Measurements from ENCODE around the gene KBTBD8. TPM values are rescaled to one million over a fixed set of nuclear protein-coding genes. Genes with fewer than 3 reads are reported as not detected.

The KBTBD8 gene
- total RNA-seq, 4 donors from 2014 or later = 1.5 to 3.3 TPM; not detected in 2

- no peaks in the 10 kb centered on the region for H3K9me3 ChIP-seq
- intact Hi-C loops (cut with DNase I; ENCODE audit: low total_unique reads) (no loop called here), in situ Hi-C loops (cut with MboI; ENCODE audit: low pct_ligation_motif_present in 1 of 4, low pct_unique_long_range_greater_than_20kb in 1 of 4, low sequenced_read_pairs in 3 of 4) (no loop called here)
- WGBS, 2 donors (ENCODE audit: low coverage in 1 of 2) = 90 to 91% methylated on average over 2 of the region's 2 CpGs
- H3K27ac ChIP-seq = no peak overlapping the region
- H3K36me3 ChIP-seq = no peaks in the 10 kb centered on the region
- H3K4me1 ChIP-seq = peaks cover 0 to 6% (median 0%) of the 10 kb centered on the region in 4 donors
- H3K4me3 ChIP-seq = no peak overlapping the region
- no peaks in the 10 kb centered on the region for H3K27me3 ChIP-seq
- DNase-seq = no peak
- TF ChIP-seq EP300 (IDR thresholded peaks at IDR 0.05; ENCODE audit: low read depth) = no peak
- no peak for TF ChIP-seq POLR2A (IDR thresholded peaks at IDR 0.05)
- TF ChIP-seq CTCF (IDR thresholded peaks at IDR 0.05) = no peak
- TF ChIP-seq POLR2AphosphoS5 (IDR thresholded peaks at IDR 0.05) = no peak
Measured at GRCh38 chr3:67008388-67008787, 10.3 kb downstream of the KBTBD8 start.

- Histone ChIP-seq H3K4me1 (peaks cover 0 to 6% (median 0%) of the 10 kb centered on the region in 4 donors), H3K36me3 (no peaks in the 10 kb centered on the region), H3K27me3 (no peaks in the 10 kb centered on the region), H3K9me3 (no peaks in the 10 kb centered on the region), H3K4me3 (no peak overlapping the region), H3K27ac (no peak overlapping the region)
- in situ Hi-C loops (cut with MboI; ENCODE audit: low pct_ligation_motif_present in 1 of 4, low pct_unique_long_range_greater_than_20kb in 1 of 4, low sequenced_read_pairs in 3 of 4) = no loop called here
- 77 to 90% methylated on average over 2 to 3 of the region's 3 CpGs for WGBS, 2 donors (ENCODE audit: low coverage in 1 of 2)
- TF ChIP-seq POLR2AphosphoS5 (IDR thresholded peaks at IDR 0.05) = no peak
- TF ChIP-seq CTCF (IDR thresholded peaks at IDR 0.05) = no peak
- intact Hi-C loops (cut with DNase I; ENCODE audit: low total_unique reads) = no loop called here
- DNase-seq = no peak
Measured at GRCh38 chr3:67009716-67010115, 11.6 kb downstream of the KBTBD8 start.

GRCh38 chr3:67011414-67012131 is 13.5 kb downstream of the KBTBD8 start:
- WGBS, 2 donors (ENCODE audit: low coverage in 1 of 2) = 97 to 98% methylated on average over 5 to 6 of the region's 6 CpGs
- no peak for DNase-seq
- Histone ChIP-seq H3K4me3 (no peak overlapping the region), H3K9me3 (no peaks in the 10 kb centered on the region), H3K27ac (no peak overlapping the region), H3K4me1 (peaks cover 0 to 1% (median 0%) of the 10 kb centered on the region in 4 donors), H3K27me3 (no peaks in the 10 kb centered on the region), H3K36me3 (no peaks in the 10 kb centered on the region)
- TF ChIP-seq POLR2A (IDR thresholded peaks at IDR 0.05) = no peak
- no peak for TF ChIP-seq EP300 (IDR thresholded peaks at IDR 0.05; ENCODE audit: low read depth)
- no peak for TF ChIP-seq CTCF (IDR thresholded peaks at IDR 0.05)
- no peak for TF ChIP-seq POLR2AphosphoS5 (IDR thresholded peaks at IDR 0.05)
- intact Hi-C loops (cut with DNase I; ENCODE audit: low total_unique reads) (no loop called here), in situ Hi-C loops (cut with MboI; ENCODE audit: low pct_ligation_motif_present in 1 of 4, low pct_unique_long_range_greater_than_20kb in 1 of 4, low sequenced_read_pairs in 3 of 4) (no loop called here)

DNA sequence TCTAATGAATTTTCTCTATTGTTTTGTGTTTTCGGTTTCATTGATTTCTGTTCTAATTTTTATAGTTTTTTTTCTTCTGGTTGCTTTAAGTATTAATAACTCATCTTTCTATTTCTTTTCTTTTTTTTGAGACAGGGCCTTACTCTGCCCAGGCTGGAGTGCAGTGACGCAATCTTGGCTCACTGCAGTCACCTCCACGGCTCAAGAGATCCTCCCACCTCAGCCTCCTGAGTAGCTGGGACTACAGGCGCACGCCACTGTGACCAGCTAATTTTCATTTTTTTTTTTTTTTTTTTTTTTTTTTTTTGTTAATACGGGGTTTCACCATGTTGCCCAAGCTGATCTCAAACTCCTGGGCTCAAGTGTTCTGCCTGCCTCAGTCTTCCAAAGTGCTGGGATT is 14.5 kb downstream of the KBTBD8 start:
- WGBS, 2 donors (ENCODE audit: low coverage in 1 of 2) = 89 to 91% methylated on average over 5 to 6 of the region's 6 CpGs
- no peak for TF ChIP-seq CTCF (IDR thresholded peaks at IDR 0.05)
- no peak for TF ChIP-seq POLR2AphosphoS5 (IDR thresholded peaks at IDR 0.05)
- TF ChIP-seq POLR2A (IDR thresholded peaks at IDR 0.05) = no peak
- TF ChIP-seq EP300 (IDR thresholded peaks at IDR 0.05; ENCODE audit: low read depth) = no peak
- intact Hi-C loops (cut with DNase I; ENCODE audit: low total_unique reads) = no loop called here
- Histone ChIP-seq H3K4me3 (no peak overlapping the region), H3K4me1 (no peaks in the 10 kb centered on the region), H3K9me3 (no peaks in the 10 kb centered on the region), H3K27ac (no peak overlapping the region), H3K36me3 (no peaks in the 10 kb centered on the region), H3K27me3 (no peaks in the 10 kb centered on the region)
- in situ Hi-C loops (cut with MboI; ENCODE audit: low pct_ligation_motif_present in 1 of 4, low pct_unique_long_range_greater_than_20kb in 1 of 4, low sequenced_read_pairs in 3 of 4) = no loop called here
- no peak for DNase-seq

Measured in transverse colon (tissue), 4 donors.